Left ventricle myocardium superior (tissue), 1 donor: ENCODE results near the gene SARS2. TPM values are rescaled to one million over a fixed set of nuclear protein-coding genes. Genes with fewer than 3 reads are reported as not detected.
"Not testable (repeated sequence)": the region's sequence is repeated elsewhere in the genome, so short reads cannot be mapped to it uniquely, and the experiment has no call there.

Experiments
- ATAC-seq: fragments of 200-7000 bp; cut with Tn5 transposase; one replicate; pipeline ENCODE4 v1.9.1; 2020; ENCODE audit warnings: mild to moderate bottlenecking, moderate library complexity
- DNase-seq: peaks from one replicate; pipeline ENCODE4 v3.0.0-alpha.2; 2020
- intact Hi-C: fragments of 100-400 bp; cut with micrococcal nuclease; formaldehyde crosslinking; loops from one replicate; pipeline ENCODE4 v1.11.0; 2022
- total RNA-seq: library from RNA; stranded (reverse); fragmentation: NEBNext Ultra II Directional; extraction: Animal tissue kit (Norgen Biotek cat#: 25700); gene quantifications from one replicate; pipeline ENCODE4 v1.2.1, GENCODE V29; 2021
- donor health status: DM: no; HTN: yes; CAD: no; lungs with severe emphysema.

Gene SARS2
- total RNA-seq, 1 donor from 2014 or later: 13.2 TPM

- intact Hi-C loops: no loop called here
- DNase-seq (peak; percentile 92), ATAC-seq (peak; percentile 96)
Measured at GRCh38 chr19:38949580-38950367, 19.2 kb upstream of the SARS2 start.

- intact Hi-C loops: no loop called here
- DNase-seq: no peak
- no peak for ATAC-seq
Measured at GRCh38 chr19:38946229-38947010, 15.9 kb upstream of the SARS2 start.

GRCh38 chr19:38945562-38946228, 15.1 kb upstream of the SARS2 start:
- ATAC-seq: no peak
- no peak for DNase-seq
- intact Hi-C loops: no loop called here

GRCh38 chr19:38944981-38945506, 14.5 kb upstream of the SARS2 start:
- intact Hi-C loops: no loop called here
- DNase-seq (no peak), ATAC-seq (no peak)

- DNase-seq: no peak
- intact Hi-C loops: no loop called here
- ATAC-seq: no peak
Measured at GRCh38 chr19:38942471-38943181, 12.1 kb upstream of the SARS2 start.

- intact Hi-C loops: no loop called here
- DNase-seq (no peak), ATAC-seq (no peak)
Measured at GRCh38 chr19:38941979-38942378, 11.4 kb upstream of the SARS2 start.

- intact Hi-C loops, DNase-seq, ATAC-seq: not testable (repeated sequence)
Measured at GRCh38 chr19:38941466-38941865, 10.9 kb upstream of the SARS2 start.

- DNase-seq (no peak), ATAC-seq (no peak)
- intact Hi-C loops: no loop called here
Measured at GRCh38 chr19:38939957-38940356, 9.4 kb upstream of the SARS2 start.

GRCh38 chr19:38933544-38933943, 3.0 kb upstream of the SARS2 start:
- DNase-seq (no peak), ATAC-seq (no peak)
- intact Hi-C loops: no loop called here

GRCh38 chr19:38932425-38933179, 2.0 kb upstream of the SARS2 start:
- DNase-seq (no peak), ATAC-seq (no peak)
- intact Hi-C loops: no loop called here

- DNase-seq: no peak
- no peak for ATAC-seq
- intact Hi-C loops: no loop called here
Measured at GRCh38 chr19:38931521-38931793, 894 bp upstream of the SARS2 start.

- peak; percentile 98 for DNase-seq
- peak; percentile 97 for ATAC-seq
- intact Hi-C loops: no loop called here
Measured at GRCh38 chr19:38930776-38931520, 385 bp upstream of the SARS2 start, which contains the start of gene MRPS12. Gene MRPS12, plus strand, starts transcription at chr19:38930944. Its CDS starts 351 bp downstream, at chr19:38931295.

GRCh38 chr19:38928391-38929001, 2.1 kb downstream of the SARS2 start:
- intact Hi-C loops: no loop called here
- ATAC-seq (no peak), DNase-seq (no peak)

GRCh38 chr19:38924388-38924787, 6.2 kb downstream of the SARS2 start:
- intact Hi-C loops: no loop called here
- DNase-seq: no peak
- no peak for ATAC-seq

- ATAC-seq (no peak), DNase-seq (no peak)
- intact Hi-C loops: no loop called here
Measured at GRCh38 chr19:38922482-38922881, 8.1 kb downstream of the SARS2 start.

GRCh38 chr19:38921420-38922274, 8.9 kb downstream of the SARS2 start:
- DNase-seq (no peak), ATAC-seq (no peak)
- intact Hi-C loops: no loop called here
